Trophoblast cell (in vitro differentiated cells and primary cell): ENCODE results near the gene CACNA1C.

Experiments
- DNase-seq, 2 donors: peaks; one replicate each; pipeline ENCODE4 v3.0.0-alpha.2; 2016
- H2AFZ ChIP-seq: 2 replicates; pipeline ENCODE4 v1.6.1; 2013; ENCODE audit warnings: low read length, moderate library complexity, mild to moderate bottlenecking; ENCODE audit not compliant: insufficient read depth, poor library complexity
- H2AK5ac ChIP-seq: 2 replicates; pipeline ENCODE4 v1.6.1; 2013; ENCODE audit warnings: mild to moderate bottlenecking, low read length
- H2BK120ac ChIP-seq: 2 replicates; pipeline ENCODE4 v1.6.1; 2013; ENCODE audit warnings: low read length, mild to moderate bottlenecking, moderate library complexity; ENCODE audit not compliant: insufficient read depth, poor library complexity
- H2BK12ac ChIP-seq: 2 replicates; pipeline ENCODE4 v1.6.1; 2013; ENCODE audit warnings: mild to moderate bottlenecking, low read length, moderate library complexity
- H2BK5ac ChIP-seq: 2 replicates; pipeline ENCODE4 v1.6.1; 2013; ENCODE audit warnings: low read length, low read depth, moderate library complexity, mild to moderate bottlenecking; ENCODE audit not compliant: poor library complexity
- H3K14ac ChIP-seq: 2 replicates; pipeline ENCODE4 v1.6.1; 2013; ENCODE audit warnings: mild to moderate bottlenecking, low read length
- H3K18ac ChIP-seq: 2 replicates; pipeline ENCODE4 v1.6.1; 2013; ENCODE audit warnings: mild to moderate bottlenecking, low read length
- H3K23ac ChIP-seq: 2 replicates; pipeline ENCODE4 v1.6.1; 2013; ENCODE audit warnings: low read length
- H3K27ac ChIP-seq: 2 replicates; pipeline ENCODE4 v1.5.1; 2013; ENCODE audit warnings: low read depth, mild to moderate bottlenecking, inconsistent platforms, low read length, moderate library complexity
- H3K27me3 ChIP-seq: 2 replicates; pipeline ENCODE4 v1.6.1; 2013; ENCODE audit warnings: inconsistent platforms, mild to moderate bottlenecking, low read length, moderate library complexity; ENCODE audit not compliant: insufficient read depth
- H3K36me3 ChIP-seq, 2 experiments: 1 replicate in 1 of 2; 2 replicates in 1 of 2; pipeline ENCODE4 v1.6.1; 2013; ENCODE audit warnings: low read length in 2 of 2, mild to moderate bottlenecking in 2 of 2, moderate library complexity in 1 of 2; ENCODE audit not compliant: insufficient read depth in 2 of 2, control insufficient read depth in 1 of 2
- H3K4ac ChIP-seq: 2 replicates; pipeline ENCODE4 v1.6.1; 2013; ENCODE audit warnings: low read depth, mild to moderate bottlenecking, low read length, moderate library complexity
- H3K4me1 ChIP-seq, 2 experiments: 1 replicate in 1 of 2; 2 replicates in 1 of 2; pipeline ENCODE4 v1.6.1; 2013; ENCODE audit warnings: low read length in 2 of 2, mild to moderate bottlenecking in 2 of 2, moderate library complexity in 1 of 2; ENCODE audit not compliant: insufficient read depth in 2 of 2, control insufficient read depth in 1 of 2
- H3K4me2 ChIP-seq: 2 replicates; pipeline ENCODE4 v1.6.1; 2013; ENCODE audit warnings: inconsistent platforms, mild to moderate bottlenecking, low read length, moderate library complexity
- H3K4me3 ChIP-seq: 2 replicates; pipeline ENCODE4 v1.5.1; 2013; ENCODE audit warnings: mild to moderate bottlenecking, low read depth, low read length, inconsistent platforms
- H3K79me1 ChIP-seq: one replicate; pipeline ENCODE4 v1.6.1; 2013; ENCODE audit warnings: low read length
- H3K79me2 ChIP-seq: 2 replicates; pipeline ENCODE4 v1.6.1; 2013; ENCODE audit warnings: low read length, mild to moderate bottlenecking; ENCODE audit not compliant: control insufficient read depth, insufficient read depth, poor library complexity
- H3K9ac ChIP-seq: 2 replicates; pipeline ENCODE4 v1.6.1; 2013; ENCODE audit warnings: mild to moderate bottlenecking, low read length
- H3K9me3 ChIP-seq: 2 replicates; pipeline ENCODE4 v1.6.1; 2013; ENCODE audit warnings: low read depth, mild to moderate bottlenecking, control low read depth, inconsistent platforms, low read length; ENCODE audit not compliant: insufficient read depth
- H4K12ac ChIP-seq: 2 replicates; pipeline ENCODE4 v1.6.1; 2013; ENCODE audit warnings: low read depth, mild to moderate bottlenecking, low read length, moderate library complexity
- H4K8ac ChIP-seq: 2 replicates; pipeline ENCODE4 v1.6.1; 2013; ENCODE audit warnings: low read depth, mild to moderate bottlenecking, low read length, moderate library complexity
- H4K91ac ChIP-seq: one replicate; pipeline ENCODE4 v1.6.1; 2013; ENCODE audit warnings: low read depth, mild to moderate bottlenecking, low read length, moderate library complexity
- WGBS: extraction: QIAGEN DNeasy Blood & Tissue Kit; methylation state at CpG from one replicate; pipeline ENCODE4 v1.1.7; 2013; ENCODE audit warnings: missing lambda C conversion rate; ENCODE audit not compliant: insufficient read length, insufficient coverage; ENCODE audit errors: extremely low coverage; 5-methylcytosine and 5-hydroxymethylcytosine counted together

The CACNA1C gene

GRCh38 chr12:2334689-2335088, 281.9 kb downstream of the CACNA1C start:
- H2BK120ac ChIP-seq, result peak overlapping the region; percentile 65
- H3K23ac ChIP-seq, result no peak overlapping the region
- peaks cover 4% of the 10 kb centered on the region for H3K9me3 ChIP-seq
- peaks cover 6% of the 10 kb centered on the region for H3K79me2 ChIP-seq
- H3K4me2 ChIP-seq, result no peak overlapping the region
- H2AFZ ChIP-seq, result no peak overlapping the region
- H3K4me3 ChIP-seq, result no peak overlapping the region
- H3K27ac ChIP-seq, result peak overlapping the region; percentile 62
- H3K9ac ChIP-seq, result no peak overlapping the region
- H3K4ac ChIP-seq, result peak overlapping the region; percentile 46
- no CpG with 5 or more reads among the region's 4 CpGs for WGBS
- H4K12ac ChIP-seq, result no peak overlapping the region
- peak overlapping the region; percentile 83 for H2AK5ac ChIP-seq
- H2BK5ac ChIP-seq, result peak overlapping the region; percentile 67
- peaks cover 35% of the 10 kb centered on the region for H3K79me1 ChIP-seq
- peak overlapping the region; percentile 67 for H3K18ac ChIP-seq
- no peaks in the 10 kb centered on the region for H3K27me3 ChIP-seq
- H4K91ac ChIP-seq, result peak overlapping the region; percentile 79
- peak overlapping the region; percentile 97 for H2BK12ac ChIP-seq
- H3K36me3 ChIP-seq, result no peaks in the 10 kb centered on the region
- DNase-seq, result no peak
- peaks cover 32 to 41% of the 10 kb centered on the region in 2 experiments for H3K4me1 ChIP-seq
- peak overlapping the region; percentile 90 for H3K14ac ChIP-seq
- H4K8ac ChIP-seq, result peak overlapping the region; percentile 45

DNA sequence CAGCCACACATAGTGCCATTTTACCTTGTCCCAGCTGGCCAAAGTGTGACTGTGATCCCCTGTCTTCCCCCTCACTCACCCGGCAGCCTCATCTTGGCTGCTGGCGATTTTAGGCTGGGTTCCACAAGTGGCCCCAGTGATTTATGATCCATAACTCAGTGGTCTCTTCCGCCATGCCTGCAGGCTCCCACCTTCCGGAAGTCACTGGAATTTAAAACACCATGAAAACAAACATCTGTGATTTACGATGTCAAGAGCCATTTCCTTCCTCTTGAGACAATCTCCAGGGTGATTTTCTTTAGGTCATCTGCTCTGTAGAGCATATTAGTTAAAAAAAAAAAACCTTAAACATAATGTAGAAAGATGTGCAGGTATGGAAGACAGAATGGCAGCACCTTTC, 282.3 kb downstream of the CACNA1C start:
- H3K4me1 ChIP-seq, result peaks cover 32 to 41% of the 10 kb centered on the region in 2 experiments
- H3K27me3 ChIP-seq, result no peaks in the 10 kb centered on the region
- no peak overlapping the region for H3K4me3 ChIP-seq
- peak overlapping the region; percentile 45 for H4K8ac ChIP-seq
- peaks cover 4% of the 10 kb centered on the region for H3K9me3 ChIP-seq
- H2AFZ ChIP-seq, result no peak overlapping the region
- H3K27ac ChIP-seq, result peak overlapping the region; percentile 88
- WGBS, result no CpG with 5 or more reads among the region's 5 CpGs
- no peak overlapping the region for H3K23ac ChIP-seq
- no peak for DNase-seq
- H4K91ac ChIP-seq, result peak overlapping the region; percentile 79
- peak overlapping the region; percentile 67 for H3K18ac ChIP-seq
- H3K9ac ChIP-seq, result no peak overlapping the region
- H2BK120ac ChIP-seq, result peak overlapping the region; percentile 65
- peaks cover 6% of the 10 kb centered on the region for H3K79me2 ChIP-seq
- peak overlapping the region; percentile 46 for H3K4ac ChIP-seq
- peak overlapping the region; percentile 90 for H3K14ac ChIP-seq
- H3K79me1 ChIP-seq, result peaks cover 35% of the 10 kb centered on the region
- H3K36me3 ChIP-seq, result no peaks in the 10 kb centered on the region
- peak overlapping the region; percentile 80 for H2BK5ac ChIP-seq
- H3K4me2 ChIP-seq, result no peak overlapping the region
- peak overlapping the region; percentile 97 for H2BK12ac ChIP-seq
- peak overlapping the region; percentile 83 for H2AK5ac ChIP-seq
- no peak overlapping the region for H4K12ac ChIP-seq

DNA sequence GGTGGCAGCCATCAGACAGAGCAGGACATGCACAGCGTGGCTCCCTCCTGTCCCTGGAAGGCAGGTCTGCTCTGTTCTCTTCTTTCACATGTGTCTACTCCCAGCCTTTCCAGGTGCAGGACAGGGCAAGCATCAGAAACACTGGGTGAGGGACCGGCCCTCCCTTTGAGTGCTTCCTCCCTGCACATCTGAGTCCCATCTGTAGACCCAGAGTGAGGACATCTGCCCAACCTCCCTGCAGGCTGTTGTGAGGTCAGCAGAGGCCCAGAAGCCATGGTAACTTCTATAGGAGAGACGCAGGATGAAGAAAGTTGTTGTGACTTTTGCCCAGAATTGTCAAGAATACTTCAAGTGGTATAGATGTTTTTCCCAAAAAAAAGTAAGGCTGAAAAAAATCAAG, 282.7 kb downstream of the CACNA1C start:
- H2AFZ ChIP-seq, result no peak overlapping the region
- peak overlapping the region; percentile 88 for H3K27ac ChIP-seq
- H3K4ac ChIP-seq, result peak overlapping the region; percentile 8
- peak overlapping the region; percentile 18 for H2BK120ac ChIP-seq
- DNase-seq, result peak; percentile 24 to 28
- peak overlapping the region; percentile 88 for H2AK5ac ChIP-seq
- H3K9me3 ChIP-seq, result peaks cover 4% of the 10 kb centered on the region
- peak overlapping the region; percentile 6 for H3K18ac ChIP-seq
- no peak overlapping the region for H3K4me2 ChIP-seq
- peaks cover 35% of the 10 kb centered on the region for H3K79me1 ChIP-seq
- H3K9ac ChIP-seq, result no peak overlapping the region
- H2BK5ac ChIP-seq, result peak overlapping the region; percentile 80
- H3K36me3 ChIP-seq, result no peaks in the 10 kb centered on the region
- H3K27me3 ChIP-seq, result no peaks in the 10 kb centered on the region
- no peak overlapping the region for H3K4me3 ChIP-seq
- peaks cover 6% of the 10 kb centered on the region for H3K79me2 ChIP-seq
- no peak overlapping the region for H3K23ac ChIP-seq
- no CpG with 5 or more reads among the region's 3 CpGs for WGBS
- H4K12ac ChIP-seq, result no peak overlapping the region
- peak overlapping the region; percentile 0 for H3K14ac ChIP-seq
- peak overlapping the region; percentile 66 for H2BK12ac ChIP-seq
- H3K4me1 ChIP-seq, result peaks cover 32 to 41% of the 10 kb centered on the region in 2 experiments
- H4K91ac ChIP-seq, result peak overlapping the region; percentile 42
- H4K8ac ChIP-seq, result no peak overlapping the region

- Histone ChIP-seq H3K23ac (no peak overlapping the region), H3K14ac (no peak overlapping the region), H3K4me2 (no peak overlapping the region), H3K4me3 (no peak overlapping the region), H3K27me3 (no peaks in the 10 kb centered on the region), H2AK5ac (no peak overlapping the region), H2BK120ac (no peak overlapping the region), H3K36me3 (no peaks in the 10 kb centered on the region), H3K9ac (no peak overlapping the region), H3K79me1 (peaks cover 36% of the 10 kb centered on the region), H3K27ac (peak overlapping the region; percentile 88), H2BK5ac (no peak overlapping the region), H2AFZ (no peak overlapping the region), H3K79me2 (peaks cover 6% of the 10 kb centered on the region), H4K8ac (no peak overlapping the region), H3K4ac (no peak overlapping the region), H3K9me3 (peaks cover 4% of the 10 kb centered on the region), H3K18ac (no peak overlapping the region), H3K4me1 (peaks cover 32 to 42% of the 10 kb centered on the region in 2 experiments), H4K12ac (no peak overlapping the region), H2BK12ac (no peak overlapping the region), H4K91ac (no peak overlapping the region)
- WGBS, result no CpG with 5 or more reads among the region's 3 CpGs
- DNase-seq, result no peak
Observed at GRCh38 chr12:2335916-2336315, 283.1 kb downstream of the CACNA1C start.
